ENCODE data around the gene CAMTA1. TPM values are rescaled to one million over a fixed set of nuclear protein-coding genes. Genes with fewer than 3 reads are reported as not detected.
A peak's percentile ranks its signal among the peaks of the same experiment; 100 is the strongest.

The CAMTA1 gene
- total RNA-seq, 2 donors from 2014 or later: 105 to 113 TPM

DNA sequence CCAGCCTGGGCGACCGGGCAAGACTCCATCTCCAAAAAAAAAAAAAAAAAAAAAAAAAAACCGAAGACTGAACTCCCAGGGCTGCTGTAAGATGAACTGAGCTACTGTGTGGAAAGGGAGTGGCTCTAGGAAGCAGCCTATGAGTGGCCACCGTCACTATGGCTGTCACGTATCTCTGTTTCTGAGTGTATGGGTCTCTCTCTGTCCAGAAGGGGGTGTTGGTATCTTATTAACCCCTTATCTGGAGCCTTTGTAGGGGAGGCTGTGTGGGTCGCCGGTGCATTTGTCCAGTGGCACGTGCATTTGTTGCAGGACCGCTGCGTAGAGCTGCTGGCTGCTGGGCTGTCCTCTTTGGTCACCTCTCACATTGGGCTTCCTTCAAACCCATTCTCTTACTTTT lies 326.6 kb downstream of the CAMTA1 start:
- Histone ChIP-seq H3K36me3 (no peaks in the 10 kb centered on the region), H3K9me3 (no peaks in the 10 kb centered on the region), H3K4me1 (ENCODE audit: control insufficient read depth in 1 of 2, low read depth in 2 of 2) (no peaks in the 10 kb centered on the region), H3K27me3 (replicated peaks; ENCODE audit: insufficient read depth) (no peaks in the 10 kb centered on the region), H3K27ac (no peak overlapping the region), H3K4me3 (no peak overlapping the region)
- TF ChIP-seq, protein P1, sequence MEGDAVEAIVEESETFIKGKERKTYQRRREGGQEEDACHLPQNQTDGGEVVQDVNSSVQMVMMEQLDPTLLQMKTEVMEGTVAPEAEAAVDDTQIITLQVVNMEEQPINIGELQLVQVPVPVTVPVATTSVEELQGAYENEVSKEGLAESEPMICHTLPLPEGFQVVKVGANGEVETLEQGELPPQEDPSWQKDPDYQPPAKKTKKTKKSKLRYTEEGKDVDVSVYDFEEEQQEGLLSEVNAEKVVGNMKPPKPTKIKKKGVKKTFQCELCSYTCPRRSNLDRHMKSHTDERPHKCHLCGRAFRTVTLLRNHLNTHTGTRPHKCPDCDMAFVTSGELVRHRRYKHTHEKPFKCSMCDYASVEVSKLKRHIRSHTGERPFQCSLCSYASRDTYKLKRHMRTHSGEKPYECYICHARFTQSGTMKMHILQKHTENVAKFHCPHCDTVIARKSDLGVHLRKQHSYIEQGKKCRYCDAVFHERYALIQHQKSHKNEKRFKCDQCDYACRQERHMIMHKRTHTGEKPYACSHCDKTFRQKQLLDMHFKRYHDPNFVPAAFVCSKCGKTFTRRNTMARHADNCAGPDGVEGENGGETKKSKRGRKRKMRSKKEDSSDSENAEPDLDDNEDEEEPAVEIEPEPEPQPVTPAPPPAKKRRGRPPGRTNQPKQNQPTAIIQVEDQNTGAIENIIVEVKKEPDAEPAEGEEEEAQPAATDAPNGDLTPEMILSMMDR (IDR thresholded peaks at IDR 0.05): no peak
- no peak for ATAC-seq (ENCODE audit: insufficient number of reproducible peaks, low FRiP score, low read depth)
- no peak for DNase-seq (ENCODE audit: low spot score)

DNA sequence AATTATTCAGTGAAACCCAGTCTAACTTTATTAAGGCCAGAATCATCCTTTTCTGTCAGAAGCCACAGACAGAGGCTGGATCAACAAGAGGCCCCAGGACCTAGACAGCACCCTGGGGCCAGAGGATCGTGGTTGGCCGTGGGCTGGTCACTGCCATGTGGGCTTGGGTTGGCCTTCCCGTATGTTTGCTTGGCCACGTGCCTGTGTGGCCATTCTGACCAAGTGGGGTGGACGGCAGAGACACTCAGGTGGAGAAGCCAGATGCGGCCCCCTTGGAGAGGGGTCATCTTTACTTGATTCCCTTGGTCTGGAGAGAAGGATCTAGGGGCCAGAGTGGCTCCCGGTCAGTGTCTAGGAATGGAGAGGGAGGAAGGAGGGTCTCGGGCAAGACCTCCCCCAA lies 327.9 kb downstream of the CAMTA1 start:
- no peak for ATAC-seq (ENCODE audit: insufficient number of reproducible peaks, low FRiP score, low read depth)
- Histone ChIP-seq H3K4me3 (no peak overlapping the region), H3K9me3 (no peaks in the 10 kb centered on the region)

DNA sequence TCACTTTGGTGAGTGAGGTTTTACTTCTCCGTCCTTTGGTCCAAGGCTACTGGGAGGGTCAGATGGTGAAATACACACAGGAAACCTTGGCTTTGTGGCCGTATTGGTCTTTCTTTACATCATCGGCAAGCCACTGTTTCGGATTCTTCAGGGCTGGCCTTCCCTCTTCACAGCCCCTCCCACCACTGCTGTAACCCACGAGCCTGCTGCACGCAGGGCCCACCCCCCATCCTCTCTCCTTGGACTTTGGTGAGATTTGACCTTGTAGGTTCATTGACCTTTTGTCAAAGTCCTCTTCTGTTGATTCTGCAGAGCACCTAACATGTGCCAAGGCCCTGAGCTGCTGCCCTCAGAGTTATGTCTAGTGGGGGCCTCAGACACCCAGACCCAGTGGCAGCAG lies 328.6 kb downstream of the CAMTA1 start:
- Histone ChIP-seq H3K36me3 (no peaks in the 10 kb centered on the region), H3K27me3 (replicated peaks; ENCODE audit: insufficient read depth) (no peaks in the 10 kb centered on the region), H3K27ac (no peak overlapping the region), H3K4me1 (ENCODE audit: control insufficient read depth in 1 of 2, low read depth in 2 of 2) (no peaks in the 10 kb centered on the region), H3K9me3 (no peaks in the 10 kb centered on the region), H3K4me3 (no peak overlapping the region)
- DNase-seq (ENCODE audit: low spot score) (no peak), ATAC-seq (ENCODE audit: insufficient number of reproducible peaks, low FRiP score, low read depth) (no peak)
- TF ChIP-seq, protein P1 (IDR thresholded peaks at IDR 0.05): no peak

More for the DNA sequence above, 327.9 kb downstream of the CAMTA1 start:
- TF ChIP-seq, protein P1 (IDR thresholded peaks at IDR 0.05): no peak
- H3K36me3 ChIP-seq: no peaks in the 10 kb centered on the region
- no peaks in the 10 kb centered on the region for H3K27me3 ChIP-seq (replicated peaks; ENCODE audit: insufficient read depth)
- H3K27ac ChIP-seq: no peak overlapping the region
- no peaks in the 10 kb centered on the region for H3K4me1 ChIP-seq (ENCODE audit: control insufficient read depth in 1 of 2, low read depth in 2 of 2)
- no peak for DNase-seq (ENCODE audit: low spot score)

DNA sequence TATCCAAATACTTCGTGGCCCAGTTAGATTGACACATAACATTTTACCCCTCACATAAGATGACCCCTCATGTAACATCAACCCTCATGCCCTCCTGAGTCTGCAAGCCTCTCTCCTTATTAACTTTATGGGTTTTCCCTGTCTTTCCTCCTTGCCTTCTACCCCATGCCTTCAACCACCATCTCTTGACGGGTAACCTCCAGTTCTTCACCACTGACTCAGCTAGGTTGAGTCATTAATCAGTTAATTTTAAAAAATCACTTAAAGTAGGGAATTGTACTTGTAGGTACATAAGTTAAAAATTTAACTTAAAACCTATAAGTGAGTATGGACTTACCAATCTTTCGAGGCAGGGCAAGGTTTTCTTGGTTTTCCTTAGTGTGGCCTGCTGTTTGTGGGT lies 330.7 kb downstream of the CAMTA1 start:
- Histone ChIP-seq H3K27me3 (replicated peaks; ENCODE audit: insufficient read depth) (no peaks in the 10 kb centered on the region), H3K9me3 (no peaks in the 10 kb centered on the region), H3K27ac (no peak overlapping the region), H3K36me3 (no peaks in the 10 kb centered on the region), H3K4me1 (ENCODE audit: control insufficient read depth in 1 of 2, low read depth in 2 of 2) (peaks cover 0 to 1% of the 10 kb centered on the region in 2 donors), H3K4me3 (no peak overlapping the region)
- TF ChIP-seq, protein P1 (IDR thresholded peaks at IDR 0.05): no peak
- no peak for ATAC-seq (ENCODE audit: insufficient number of reproducible peaks, low FRiP score, low read depth)
- no peak for DNase-seq (ENCODE audit: low spot score)

DNA sequence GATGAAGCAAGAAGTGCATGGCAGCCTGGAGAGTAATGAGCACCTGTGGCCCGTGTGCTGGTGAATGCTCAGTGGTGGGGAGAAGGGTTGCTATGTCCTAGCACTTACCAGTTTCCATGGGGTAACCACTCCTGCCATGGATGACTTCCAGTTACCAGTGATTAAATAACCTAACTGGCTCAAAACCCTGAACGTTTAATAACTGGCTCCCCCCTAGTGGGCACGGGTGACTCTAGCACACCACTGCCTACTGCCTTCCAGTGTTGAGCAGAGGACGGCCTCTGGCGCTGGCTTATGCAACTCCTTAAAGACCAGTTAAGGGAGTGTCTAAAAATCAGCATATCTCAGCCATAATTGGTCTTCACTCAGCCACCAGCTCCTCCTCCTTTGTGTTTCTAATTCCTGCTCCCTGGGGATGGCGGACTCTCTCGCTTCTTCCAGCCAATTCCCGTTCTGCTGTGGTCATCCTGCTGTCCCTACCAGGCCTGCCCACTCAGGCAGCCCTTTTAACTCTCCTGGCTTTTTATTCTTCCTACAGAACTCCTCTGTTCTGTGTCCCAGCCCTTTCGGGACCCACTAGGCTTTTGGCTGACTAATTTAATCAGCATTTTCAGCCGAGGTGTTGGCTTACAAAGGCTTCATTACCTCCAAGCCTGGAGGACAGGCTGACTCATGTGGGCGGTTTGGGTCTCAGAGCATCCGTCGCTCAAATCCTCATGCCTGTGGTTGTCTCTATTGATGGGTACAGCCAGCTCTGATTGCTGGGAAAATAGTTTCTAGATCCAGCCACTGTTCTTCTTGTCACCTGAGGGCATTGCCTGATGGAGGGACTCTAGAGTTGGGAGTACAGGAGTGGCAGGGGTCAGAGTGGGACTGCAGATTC lies 332.4 kb downstream of the CAMTA1 start:
- DNase-seq (ENCODE audit: low spot score) (no peak), ATAC-seq (ENCODE audit: insufficient number of reproducible peaks, low FRiP score, low read depth) (peak; percentile 89)
- no peaks in the 10 kb centered on the region for H3K9me3 ChIP-seq
- no peaks in the 10 kb centered on the region for H3K27me3 ChIP-seq (replicated peaks; ENCODE audit: insufficient read depth)
- H3K36me3 ChIP-seq: no peaks in the 10 kb centered on the region
- H3K4me3 ChIP-seq: peak overlapping the region; percentile 55
- TF ChIP-seq, protein P1 (IDR thresholded peaks at IDR 0.05): no peak
- peaks cover 11 to 18% of the 10 kb centered on the region in 2 donors for H3K4me1 ChIP-seq (ENCODE audit: control insufficient read depth in 1 of 2, low read depth in 2 of 2)
- peak overlapping the region in 1 of 2 donors; percentile 65 for H3K27ac ChIP-seq
